ENCODE results near the gene TBC1D19.
"Not testable (repeated sequence)": the region's sequence is repeated elsewhere in the genome, so short reads cannot be mapped to it uniquely, and the experiment has no call there.

Gene TBC1D19

DNA sequence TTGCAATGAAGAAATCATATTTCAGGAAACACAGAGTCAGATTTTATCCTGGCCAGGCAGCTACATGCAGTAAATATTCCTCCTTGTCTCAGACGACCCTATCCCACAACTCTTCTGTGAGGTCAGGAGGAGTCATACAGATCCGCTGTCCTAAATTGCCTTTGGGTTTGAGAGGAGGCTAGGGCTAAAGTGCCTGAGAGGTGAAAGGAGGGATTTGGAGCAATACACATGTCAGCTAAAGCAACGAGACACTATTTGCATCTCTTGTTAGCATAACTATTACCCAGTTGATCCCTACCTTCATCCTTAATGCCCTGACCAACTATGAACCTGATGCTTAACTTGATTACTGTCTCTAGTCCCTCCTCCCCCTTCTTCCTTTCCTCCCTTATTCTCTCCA, 98.6 kb downstream of the TBC1D19 start:
- H3K36me3 Mint-ChIP-seq, result peaks cover 18% of the 10 kb centered on the region
- DNase-seq, result no peak
- no peak overlapping the region for H3K4me3 Mint-ChIP-seq
- H3K27ac Mint-ChIP-seq, result no peak overlapping the region
- CTCF ChIA-PET, result interaction anchor here (0.6 kb wide), 1 partner anchor 224 kb away, joined by 3 read pairs; no protein-coding TSS in a partner anchor
- no peaks in the 10 kb centered on the region for H3K4me1 Mint-ChIP-seq
- H3K27me3 Mint-ChIP-seq, result no peaks in the 10 kb centered on the region
- peaks cover 29% of the 10 kb centered on the region for H3K9me3 Mint-ChIP-seq

GRCh38 chr4:26685250-26685649, 101.4 kb downstream of the TBC1D19 start:
- no peak for DNase-seq
- no peaks in the 10 kb centered on the region for H3K27me3 Mint-ChIP-seq
- H3K27ac Mint-ChIP-seq, result no peak overlapping the region
- H3K4me1 Mint-ChIP-seq, result no peaks in the 10 kb centered on the region
- peaks cover 6% of the 10 kb centered on the region for H3K36me3 Mint-ChIP-seq
- no peak overlapping the region for H3K4me3 Mint-ChIP-seq
- CTCF ChIA-PET, result no interaction called here
- peaks cover under 1% of the 10 kb centered on the region for H3K9me3 Mint-ChIP-seq

GRCh38 chr4:26687728-26688127, 103.8 kb downstream of the TBC1D19 start:
- no peaks in the 10 kb centered on the region for H3K4me1 Mint-ChIP-seq

DNA sequence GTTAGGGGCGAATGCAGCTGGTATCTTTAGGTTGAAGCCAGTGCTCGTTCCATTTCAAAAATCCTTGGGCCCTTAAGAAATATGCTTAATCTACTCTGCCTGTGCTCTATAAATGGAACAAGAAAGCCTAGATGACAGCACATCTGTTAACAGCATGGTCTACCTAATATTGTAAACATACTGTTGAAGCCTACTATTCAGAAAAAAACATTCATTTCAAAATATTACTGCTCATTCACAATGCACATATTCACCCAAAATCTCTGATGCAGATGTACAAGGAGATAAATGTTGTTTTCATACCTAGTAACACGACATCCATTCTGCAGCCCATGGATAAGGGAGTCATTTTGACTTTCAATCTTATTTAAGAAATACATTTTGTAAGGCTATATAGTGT, 106.6 kb downstream of the TBC1D19 start:
- CTCF ChIA-PET, result no interaction called here
- H3K9me3 Mint-ChIP-seq, result peaks cover 2% of the 10 kb centered on the region
- no peak overlapping the region for H3K4me3 Mint-ChIP-seq
- no peak overlapping the region for H3K27ac Mint-ChIP-seq
- H3K4me1 Mint-ChIP-seq, result no peaks in the 10 kb centered on the region
- no peaks in the 10 kb centered on the region for H3K27me3 Mint-ChIP-seq
- no peak for DNase-seq
- peaks cover 9% of the 10 kb centered on the region for H3K36me3 Mint-ChIP-seq

More at GRCh38 chr4:26687728-26688127, 103.8 kb downstream of the TBC1D19 start:
- H3K9me3 Mint-ChIP-seq, result no peaks in the 10 kb centered on the region
- no peaks in the 10 kb centered on the region for H3K27me3 Mint-ChIP-seq
- DNase-seq, result no peak
- peaks cover 9% of the 10 kb centered on the region for H3K36me3 Mint-ChIP-seq
- H3K4me3 Mint-ChIP-seq, result no peak overlapping the region
- no peak overlapping the region for H3K27ac Mint-ChIP-seq
- CTCF ChIA-PET, result no interaction called here

GRCh38 chr4:26692014-26692726, 108.3 kb downstream of the TBC1D19 start:
- peaks cover 6% of the 10 kb centered on the region for H3K9me3 Mint-ChIP-seq
- H3K4me3 Mint-ChIP-seq, result no peak overlapping the region
- DNase-seq, result no peak
- H3K4me1 Mint-ChIP-seq, result no peaks in the 10 kb centered on the region
- H3K27me3 Mint-ChIP-seq, result no peaks in the 10 kb centered on the region
- no peak overlapping the region for H3K27ac Mint-ChIP-seq
- peaks cover 9% of the 10 kb centered on the region for H3K36me3 Mint-ChIP-seq
- CTCF ChIA-PET, result no interaction called here

- H3K36me3 Mint-ChIP-seq, H3K27ac Mint-ChIP-seq, DNase-seq, H3K4me1 Mint-ChIP-seq, CTCF ChIA-PET, H3K4me3 Mint-ChIP-seq, H3K27me3 Mint-ChIP-seq: not testable (repeated sequence)
- peaks cover 11% of the 10 kb centered on the region for H3K9me3 Mint-ChIP-seq
Observed at GRCh38 chr4:26694131-26694530, 110.2 kb downstream of the TBC1D19 start.

- no peaks in the 10 kb centered on the region for H3K4me1 Mint-ChIP-seq
- peaks cover 9% of the 10 kb centered on the region for H3K9me3 Mint-ChIP-seq
- H3K36me3 Mint-ChIP-seq, result no peaks in the 10 kb centered on the region
- no peak for DNase-seq
- CTCF ChIA-PET, result no interaction called here
- H3K4me3 Mint-ChIP-seq, result no peak overlapping the region
- no peak overlapping the region for H3K27ac Mint-ChIP-seq
- no peaks in the 10 kb centered on the region for H3K27me3 Mint-ChIP-seq
Observed at GRCh38 chr4:26700110-26700509, 116.2 kb downstream of the TBC1D19 start.

GRCh38 chr4:26701095-26701494, 117.2 kb downstream of the TBC1D19 start:
- DNase-seq, result no peak
- CTCF ChIA-PET, result no interaction called here
- Mint-ChIP-seq H3K4me3 (no peak overlapping the region), H3K36me3 (no peaks in the 10 kb centered on the region), H3K27me3 (no peaks in the 10 kb centered on the region), H3K9me3 (peaks cover 9% of the 10 kb centered on the region), H3K4me1 (no peaks in the 10 kb centered on the region), H3K27ac (no peak overlapping the region)

- no peaks in the 10 kb centered on the region for H3K27me3 Mint-ChIP-seq
- CTCF ChIA-PET, result no interaction called here
- no peak overlapping the region for H3K4me3 Mint-ChIP-seq
- no peak overlapping the region for H3K27ac Mint-ChIP-seq
- no peaks in the 10 kb centered on the region for H3K36me3 Mint-ChIP-seq
- no peaks in the 10 kb centered on the region for H3K4me1 Mint-ChIP-seq
- peaks cover 5% of the 10 kb centered on the region for H3K9me3 Mint-ChIP-seq
- DNase-seq, result no peak
Observed at GRCh38 chr4:26701786-26702227, 117.9 kb downstream of the TBC1D19 start.

DNA sequence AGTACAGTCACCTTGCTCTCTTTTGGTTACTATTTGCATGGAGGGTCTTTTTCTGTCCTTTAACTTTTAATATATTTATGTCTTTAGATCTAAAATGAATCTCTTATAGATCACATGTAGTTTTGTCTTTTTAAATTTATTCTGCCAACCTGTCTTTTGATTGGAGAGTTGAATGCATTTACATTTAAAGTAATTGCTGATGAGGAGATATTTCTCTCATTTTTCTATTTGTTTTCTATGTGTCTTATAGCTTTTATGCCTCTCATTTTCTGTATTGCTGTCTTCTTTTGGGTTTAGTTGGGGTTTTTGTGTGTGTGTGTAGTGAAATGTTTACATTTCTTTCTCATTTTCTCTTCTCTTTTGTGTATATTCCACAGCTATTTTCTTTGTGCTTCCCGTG, 123.5 kb downstream of the TBC1D19 start:
- H3K4me3 Mint-ChIP-seq, result no peak overlapping the region

GRCh38 chr4:26709246-26709645, 125.4 kb downstream of the TBC1D19 start:
- no peaks in the 10 kb centered on the region for H3K4me1 Mint-ChIP-seq
- CTCF ChIA-PET, result no interaction called here

More for the DNA sequence above, 123.5 kb downstream of the TBC1D19 start:
- Mint-ChIP-seq H3K9me3 (peaks cover 7% of the 10 kb centered on the region), H3K27ac (no peak overlapping the region), H3K36me3 (no peaks in the 10 kb centered on the region), H3K27me3 (no peaks in the 10 kb centered on the region), H3K4me1 (no peaks in the 10 kb centered on the region)
- DNase-seq, result no peak
- CTCF ChIA-PET, result no interaction called here

GRCh38 chr4:26713563-26714151, 129.8 kb downstream of the TBC1D19 start:
- H3K4me1 Mint-ChIP-seq, result no peaks in the 10 kb centered on the region
- no peak for DNase-seq
- H3K9me3 Mint-ChIP-seq, result peaks cover 4% of the 10 kb centered on the region
- no peak overlapping the region for H3K4me3 Mint-ChIP-seq
- no peak overlapping the region for H3K27ac Mint-ChIP-seq
- H3K27me3 Mint-ChIP-seq, result no peaks in the 10 kb centered on the region
- CTCF ChIA-PET, result no interaction called here
- H3K36me3 Mint-ChIP-seq, result no peaks in the 10 kb centered on the region

More at GRCh38 chr4:26709246-26709645, 125.4 kb downstream of the TBC1D19 start:
- no peak for DNase-seq
- no peaks in the 10 kb centered on the region for H3K36me3 Mint-ChIP-seq
- H3K9me3 Mint-ChIP-seq, result peaks cover 7% of the 10 kb centered on the region
- no peak overlapping the region for H3K4me3 Mint-ChIP-seq
- no peaks in the 10 kb centered on the region for H3K27me3 Mint-ChIP-seq
- H3K27ac Mint-ChIP-seq, result no peak overlapping the region

- no peaks in the 10 kb centered on the region for H3K36me3 Mint-ChIP-seq
- DNase-seq, result no peak
- CTCF ChIA-PET, result no interaction called here
- H3K27me3 Mint-ChIP-seq, result no peaks in the 10 kb centered on the region
- H3K9me3 Mint-ChIP-seq, result peaks cover under 1% of the 10 kb centered on the region
- no peak overlapping the region for H3K4me3 Mint-ChIP-seq
- no peaks in the 10 kb centered on the region for H3K4me1 Mint-ChIP-seq
- H3K27ac Mint-ChIP-seq, result no peak overlapping the region
Observed at GRCh38 chr4:26715636-26716242, 131.9 kb downstream of the TBC1D19 start.

DNA sequence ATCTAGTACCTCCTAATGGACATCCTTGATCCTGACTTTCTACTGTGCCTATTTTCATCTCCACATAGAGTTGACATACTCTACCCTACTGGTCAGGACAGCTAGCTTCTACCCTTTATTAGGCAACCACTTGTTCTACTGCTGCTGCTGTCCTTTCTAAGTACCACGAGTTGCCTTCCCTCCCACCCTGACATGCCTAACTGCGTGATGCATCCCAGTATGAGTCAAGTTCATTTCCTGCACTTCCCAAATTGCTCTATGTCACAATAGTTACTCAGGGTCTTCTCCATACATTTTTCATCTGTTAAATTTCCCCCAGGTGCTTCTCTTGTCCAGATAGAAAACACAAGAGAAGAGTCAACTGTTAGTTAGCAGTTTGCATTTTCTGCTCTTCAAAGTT, 133.4 kb downstream of the TBC1D19 start:
- Mint-ChIP-seq H3K9me3 (no peaks in the 10 kb centered on the region), H3K27me3 (no peaks in the 10 kb centered on the region), H3K27ac (no peak overlapping the region), H3K36me3 (no peaks in the 10 kb centered on the region), H3K4me3 (no peak overlapping the region), H3K4me1 (no peaks in the 10 kb centered on the region)
- no peak for DNase-seq
- CTCF ChIA-PET, result no interaction called here

Data from activated naive CD4-positive, alpha-beta T cell treated with anti-CD3 and anti-CD28 coated beads, Interleukin-2, amount 10 ng/mL, durations not matched to agents 7 days and 5 days (primary cell).